ENCODE measurements around the gene MAP2K6. TPM values are rescaled to one million over a fixed set of nuclear protein-coding genes. Genes with fewer than 3 reads are reported as not detected.

MAP2K6 gene
- total and polyA plus RNA-seq, 2 donors (not counting 3 experiments of a cell fraction or from before 2014, with no cell fraction given): 5.9 to 13.9 TPM

- H2AFZ ChIP-seq (ENCODE audit: low read depth, low read length): no peak overlapping the region
- H3K27me3 ChIP-seq (ENCODE audit: control insufficient read depth in 2 of 2, insufficient read depth in 2 of 2, low read length in 2 of 2): no peaks in the 10 kb centered on the region
- dilution Hi-C loops (cut with MboI; ENCODE audit: extremely low pct_ligation_motif_present, low sequenced_read_pairs): no loop called here
- no peaks in the 10 kb centered on the region for H3K9me1 ChIP-seq (replicated peaks; ENCODE audit: control insufficient read depth, extremely low read depth, insufficient read depth, low read length)
- H3K4me2 ChIP-seq (ENCODE audit: insufficient read depth, low read length): no peak overlapping the region
- TF ChIP-seq POLR2A (IDR thresholded peaks at IDR 0.05; ENCODE audit: low read depth, low read length) (no peak), EZH2 (IDR thresholded peaks at IDR 0.05; ENCODE audit: borderline replicate concordance, low read depth, low read length, severe bottlenecking) (no peak)
- H3K79me2 ChIP-seq (ENCODE audit: control insufficient read depth, insufficient read depth, low read length): no peaks in the 10 kb centered on the region
- POLR2A ChIA-PET: no interaction called here
- intact Hi-C loops (cut with micrococcal nuclease): no loop called here
- CTCF ChIA-PET: no interaction called here
- peaks cover 26% of the 10 kb centered on the region for H3K4me1 ChIP-seq (ENCODE audit: control insufficient read depth, extremely low read depth, insufficient read depth, low read length)
- no TSS peak for BruUV-seq (replicated peaks)
- no peak overlapping the region for H3K27ac ChIP-seq (ENCODE audit: insufficient read depth, low read depth, low read length)
- H3K9me3 ChIP-seq (replicated peaks; ENCODE audit: control insufficient read depth, insufficient read depth, low read length): no peaks in the 10 kb centered on the region
- H3K36me3 ChIP-seq (ENCODE audit: control insufficient read depth in 2 of 2, extremely low read depth in 1 of 2, insufficient read depth in 2 of 2, low read length in 2 of 2): no peaks in the 10 kb centered on the region
- DNase-seq (ENCODE audit: low read depth, low spot score) (no peak), FAIRE-seq (no peak)
- H4K20me1 ChIP-seq (replicated peaks; ENCODE audit: control insufficient read depth, extremely low read depth, insufficient read depth, low read length): no peaks in the 10 kb centered on the region
- no peak overlapping the region for H3K4me3 ChIP-seq (replicated peaks in 1 of 3; ENCODE audit: insufficient read depth in 1 of 3, low read depth in 1 of 3, low read length in 3 of 3)
- no peak overlapping the region for H3K9ac ChIP-seq (replicated peaks; ENCODE audit: extremely low read depth, insufficient read depth, low read length)
Measured at GRCh38 chr17:69602972-69603371, 188.5 kb downstream of the MAP2K6 start.

Other genes with a start within 250 kb of the MAP2K6 start
- gene ABCA10, start 185.9 kb upstream of the MAP2K6 start, total RNA-seq: 1.7 and 2.1 TPM in 2 replicates
- 0.22 and 0.41 TPM in 2 replicates for gene ABCA10, start 185.9 kb upstream of the MAP2K6 start, polyA plus RNA-seq
- gene ABCA5, start 87.6 kb upstream of the MAP2K6 start, total RNA-seq: 23.2 and 25.4 TPM in 2 replicates
- 6.9 and 9.3 TPM in 2 replicates for gene ABCA5, start 87.6 kb upstream of the MAP2K6 start, polyA plus RNA-seq

All from endothelial cell of umbilical vein (primary cell).